HepG2 (cell line): ENCODE results near the gene PLB1. TPM values are rescaled to one million over a fixed set of nuclear protein-coding genes. Genes with fewer than 3 reads are reported as not detected.

Experiments
- CEBPB ChIP-seq: IDR thresholded peaks from 2 replicates; pipeline ENCODE4 v1.6.1; 2011; ENCODE audit warnings: low read depth, low read length, improper control_type of control experiment, borderline replicate concordance
- CHD2 ChIP-seq: IDR thresholded peaks from 2 replicates; pipeline ENCODE4 v1.6.1; 2011; ENCODE audit warnings: low read depth, low read length, improper control_type of control experiment
- ELF3 ChIP-seq: IDR thresholded peaks from 2 replicates; pipeline ENCODE4 v1.6.1; 2016; ENCODE audit warnings: missing genetic modification reagents, missing compliant biosample characterization
- FOXK2 ChIP-seq: fragments of 450-650 bp; IDR thresholded peaks from 2 replicates; pipeline ENCODE4 v1.6.1; 2016
- HIVEP1 ChIP-seq: sonication (generic); formaldehyde crosslinking; IDR thresholded peaks from 2 replicates; pipeline ENCODE4 v1.4.0; 2020; ENCODE audit warnings: mild to moderate bottlenecking, missing genetic modification reagents
- KAT2B ChIP-seq: fragments of 150-350 bp; IDR thresholded peaks from 2 replicates; pipeline ENCODE4 v1.6.1; 2014; ENCODE audit warnings: low read depth, low read length, borderline replicate concordance
- MNT ChIP-seq: fragments of 450-650 bp; IDR thresholded peaks from 2 replicates; pipeline ENCODE4 v1.6.1; 2016
- PLSCR1 ChIP-seq: sonication (generic); formaldehyde crosslinking; IDR thresholded peaks from 2 replicates; pipeline ENCODE4 v1.5.0; 2020; ENCODE audit warnings: missing genetic modification reagents, mild to moderate bottlenecking, borderline replicate concordance
- POLR2AphosphoS5 ChIP-seq: IDR thresholded peaks from 2 replicates; pipeline ENCODE4 v1.6.1; 2012; ENCODE audit warnings: low read depth, low read length
- RXRB ChIP-seq: IDR thresholded peaks from 2 replicates; pipeline ENCODE4 v1.6.1; 2016; ENCODE audit warnings: borderline replicate concordance, missing genetic modification reagents, missing compliant biosample characterization
- SOX6 ChIP-seq, 2 experiments: fragments of 450-650 bp in 1 of 2; sonication (generic) in 1 of 2; formaldehyde crosslinking in 1 of 2; IDR thresholded peaks; 2 replicates each; pipeline versions ENCODE4 v1.4.0 to v1.6.1; 2017 to 2020; ENCODE audit warnings: antibody characterized with exemption in 1 of 2, mild to moderate bottlenecking in 1 of 2, missing genetic modification reagents in 1 of 2
- TAF15 ChIP-seq: fragments of 200-400 bp; formaldehyde crosslinking; IDR thresholded peaks from one replicate; pipeline ENCODE4 v1.6.1; 2018; ENCODE audit warnings: mild to moderate bottlenecking, low read depth, low read length; ENCODE audit not compliant: poor library complexity, severe bottlenecking
- XRCC5 ChIP-seq: fragments of 200-400 bp; formaldehyde crosslinking; optimal IDR thresholded peaks from 2 replicates; pipeline ENCODE3; 2017; ENCODE audit warnings: mild to moderate bottlenecking, low read length
- ZNF24 ChIP-seq: fragments of 450-650 bp; IDR thresholded peaks from 2 replicates; pipeline ENCODE4 v1.6.1; 2017; ENCODE audit warnings: antibody characterized with exemption, mild to moderate bottlenecking
- ZNF33B ChIP-seq: sonication (generic); formaldehyde crosslinking; IDR thresholded peaks from 2 replicates; pipeline ENCODE4 v1.5.1; 2020; ENCODE audit warnings: mild to moderate bottlenecking, missing genetic modification reagents
- ZNF510 ChIP-seq: sonication (generic); formaldehyde crosslinking; IDR thresholded peaks from 2 replicates; pipeline ENCODE4 v1.4.0; 2020; ENCODE audit warnings: low read depth, mild to moderate bottlenecking, missing genetic modification reagents
- ZNF570 ChIP-seq: sonication (generic); formaldehyde crosslinking; IDR thresholded peaks from 2 replicates; pipeline ENCODE4 v1.4.0; 2020; ENCODE audit warnings: mild to moderate bottlenecking, missing genetic modification reagents, borderline replicate concordance
- polyA plus RNA-seq, 8 experiments: library from polyadenylated mRNA; depleted of rRNA in 3 of 8; stranded (reverse) in 7 of 8; unstranded in 1 of 8; fragments of >200 nt; fragmentation: Illumina TruSeq in 4 of 8; extraction: Trizol in 4 of 8; gene quantifications; 2 replicates each; pipeline versions ENCODE4 v1.2.1 to v1.2.3, GENCODE V29; 2011 to 2016; ENCODE audit warnings: low read depth in 4 of 8, missing spikeins in 1 of 8, mixed read lengths in 1 of 8; ENCODE audit not compliant: insufficient read depth in 1 of 8
- total RNA-seq, 5 experiments: library from RNA; depleted of rRNA; stranded (reverse); fragments of >200 nt; fragmentation: Illumina TruSeq; extraction: Trizol; gene quantifications; 2 replicates each; pipeline ENCODE4 v1.2.3, GENCODE V29; 2016; ENCODE audit warnings: low read depth in 1 of 5
- TF ChIP-seq, protein P1 (sequence below): sonication (generic); formaldehyde crosslinking; IDR thresholded peaks from 2 replicates; pipeline ENCODE4 v1.8.0; 2023; ENCODE audit warnings: mild to moderate bottlenecking, missing genetic modification reagents
- TF ChIP-seq, protein P2 (sequence below): sonication (generic); formaldehyde crosslinking; IDR thresholded peaks from 2 replicates; pipeline ENCODE4 v1.9.0; 2021; ENCODE audit warnings: mild to moderate bottlenecking, missing genetic modification reagents

The PLB1 gene
- total and polyA plus RNA-seq, 2 of the 13 experiments (the other 11 are each of a cell fraction or from before 2014, with no cell fraction given): 0.20 to 1.8 TPM

- TF ChIP-seq, protein P1, sequence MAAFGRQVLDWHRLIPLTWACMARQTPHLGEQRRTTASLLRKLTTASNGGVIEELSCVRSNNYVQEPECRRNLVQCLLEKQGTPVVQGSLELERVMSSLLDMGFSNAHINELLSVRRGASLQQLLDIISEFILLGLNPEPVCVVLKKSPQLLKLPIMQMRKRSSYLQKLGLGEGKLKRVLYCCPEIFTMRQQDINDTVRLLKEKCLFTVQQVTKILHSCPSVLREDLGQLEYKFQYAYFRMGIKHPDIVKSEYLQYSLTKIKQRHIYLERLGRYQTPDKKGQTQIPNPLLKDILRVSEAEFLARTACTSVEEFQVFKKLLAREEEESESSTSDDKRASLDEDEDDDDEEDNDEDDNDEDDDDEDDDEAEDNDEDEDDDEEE (CRISPR knock-in tag): no peak
- no peak for TF ChIP-seq PLSCR1
- TF ChIP-seq CHD2: no peak
- no peak for TF ChIP-seq FOXK2
- TF ChIP-seq ZNF24: no peak
- no peak for TF ChIP-seq ZNF33B
- TF ChIP-seq RXRB (CRISPR knock-in tag): 0 out of 2 replicates have a peak, but pooled peaks have one; percentile 33
- TF ChIP-seq POLR2AphosphoS5: no peak
- TF ChIP-seq TAF15: no peak
- TF ChIP-seq MNT: no peak
- no peak for TF ChIP-seq KAT2B
- no peak for TF ChIP-seq ZNF570 (CRISPR knock-in tag)
- TF ChIP-seq CEBPB: no peak
- TF ChIP-seq SOX6 (IDR thresholded peaks at IDR 0.05): no peak
- TF ChIP-seq SOX6 (CRISPR knock-in tag; IDR thresholded peaks at IDR 0.05): peak; percentile 28; the same call in 1 of the 2 replicates
- TF ChIP-seq, protein P2, sequence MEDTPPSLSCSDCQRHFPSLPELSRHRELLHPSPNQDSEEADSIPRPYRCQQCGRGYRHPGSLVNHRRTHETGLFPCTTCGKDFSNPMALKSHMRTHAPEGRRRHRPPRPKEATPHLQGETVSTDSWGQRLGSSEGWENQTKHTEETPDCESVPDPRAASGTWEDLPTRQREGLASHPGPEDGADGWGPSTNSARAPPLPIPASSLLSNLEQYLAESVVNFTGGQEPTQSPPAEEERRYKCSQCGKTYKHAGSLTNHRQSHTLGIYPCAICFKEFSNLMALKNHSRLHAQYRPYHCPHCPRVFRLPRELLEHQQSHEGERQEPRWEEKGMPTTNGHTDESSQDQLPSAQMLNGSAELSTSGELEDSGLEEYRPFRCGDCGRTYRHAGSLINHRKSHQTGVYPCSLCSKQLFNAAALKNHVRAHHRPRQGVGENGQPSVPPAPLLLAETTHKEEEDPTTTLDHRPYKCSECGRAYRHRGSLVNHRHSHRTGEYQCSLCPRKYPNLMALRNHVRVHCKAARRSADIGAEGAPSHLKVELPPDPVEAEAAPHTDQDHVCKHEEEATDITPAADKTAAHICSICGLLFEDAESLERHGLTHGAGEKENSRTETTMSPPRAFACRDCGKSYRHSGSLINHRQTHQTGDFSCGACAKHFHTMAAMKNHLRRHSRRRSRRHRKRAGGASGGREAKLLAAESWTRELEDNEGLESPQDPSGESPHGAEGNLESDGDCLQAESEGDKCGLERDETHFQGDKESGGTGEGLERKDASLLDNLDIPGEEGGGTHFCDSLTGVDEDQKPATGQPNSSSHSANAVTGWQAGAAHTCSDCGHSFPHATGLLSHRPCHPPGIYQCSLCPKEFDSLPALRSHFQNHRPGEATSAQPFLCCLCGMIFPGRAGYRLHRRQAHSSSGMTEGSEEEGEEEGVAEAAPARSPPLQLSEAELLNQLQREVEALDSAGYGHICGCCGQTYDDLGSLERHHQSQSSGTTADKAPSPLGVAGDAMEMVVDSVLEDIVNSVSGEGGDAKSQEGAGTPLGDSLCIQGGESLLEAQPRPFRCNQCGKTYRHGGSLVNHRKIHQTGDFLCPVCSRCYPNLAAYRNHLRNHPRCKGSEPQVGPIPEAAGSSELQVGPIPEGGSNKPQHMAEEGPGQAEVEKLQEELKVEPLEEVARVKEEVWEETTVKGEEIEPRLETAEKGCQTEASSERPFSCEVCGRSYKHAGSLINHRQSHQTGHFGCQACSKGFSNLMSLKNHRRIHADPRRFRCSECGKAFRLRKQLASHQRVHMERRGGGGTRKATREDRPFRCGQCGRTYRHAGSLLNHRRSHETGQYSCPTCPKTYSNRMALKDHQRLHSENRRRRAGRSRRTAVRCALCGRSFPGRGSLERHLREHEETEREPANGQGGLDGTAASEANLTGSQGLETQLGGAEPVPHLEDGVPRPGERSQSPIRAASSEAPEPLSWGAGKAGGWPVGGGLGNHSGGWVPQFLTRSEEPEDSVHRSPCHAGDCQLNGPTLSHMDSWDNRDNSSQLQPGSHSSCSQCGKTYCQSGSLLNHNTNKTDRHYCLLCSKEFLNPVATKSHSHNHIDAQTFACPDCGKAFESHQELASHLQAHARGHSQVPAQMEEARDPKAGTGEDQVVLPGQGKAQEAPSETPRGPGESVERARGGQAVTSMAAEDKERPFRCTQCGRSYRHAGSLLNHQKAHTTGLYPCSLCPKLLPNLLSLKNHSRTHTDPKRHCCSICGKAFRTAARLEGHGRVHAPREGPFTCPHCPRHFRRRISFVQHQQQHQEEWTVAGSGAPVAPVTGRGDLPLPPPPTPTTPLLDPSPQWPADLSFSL (CRISPR knock-in tag): no peak
- no peak for TF ChIP-seq ZNF510 (CRISPR knock-in tag)
- 0 out of 2 replicates have a peak, but pooled peaks have one; percentile 50 for TF ChIP-seq HIVEP1 (CRISPR knock-in tag)
- TF ChIP-seq XRCC5: peak; percentile 94
- TF ChIP-seq ELF3 (CRISPR knock-in tag): peak; percentile 75
Measured at GRCh38 chr2:28594332-28595108, 98.7 kb downstream of the PLB1 start (continued).
